HepG2 (cell line): ENCODE results near the gene LMAN2. TPM values are rescaled to one million over a fixed set of nuclear protein-coding genes. Genes with fewer than 3 reads are reported as not detected.

Experiments used
- HDAC2 ChIP-seq: sonication (generic); formaldehyde crosslinking; IDR thresholded peaks from 2 replicates; pipeline ENCODE4 v1.4.0; 2020; ENCODE audit warnings: missing genetic modification reagents
- IKZF4 ChIP-seq: sonication (generic); formaldehyde crosslinking; IDR thresholded peaks from 2 replicates; pipeline ENCODE4 v1.5.1; 2020; ENCODE audit warnings: borderline replicate concordance, mild to moderate bottlenecking, low read depth, missing genetic modification reagents; ENCODE audit errors: not compliant biosample characterization
- ISX ChIP-seq: sonication (generic); formaldehyde crosslinking; conservative IDR thresholded peaks from 2 replicates; pipeline ENCODE4 v1.5.0; 2020; ENCODE audit warnings: missing genetic modification reagents
- JUND ChIP-seq: sonication (generic); formaldehyde crosslinking; IDR thresholded peaks from 2 replicates; pipeline ENCODE4 v1.8.0; 2022; ENCODE audit warnings: mild to moderate bottlenecking, missing genetic modification reagents
- MTA3 ChIP-seq: sonication (generic); formaldehyde crosslinking; IDR thresholded peaks from 2 replicates; pipeline ENCODE4 v1.4.0; 2020; ENCODE audit warnings: missing genetic modification reagents
- MXI1 ChIP-seq: IDR thresholded peaks from 3 replicates; pipeline ENCODE4 v1.6.1; 2012; ENCODE audit warnings: low read depth, low read length, inconsistent platforms, borderline replicate concordance
- PATZ1 ChIP-seq: sonication (generic); formaldehyde crosslinking; IDR thresholded peaks from 2 replicates; pipeline ENCODE4 v1.4.0; 2020; ENCODE audit warnings: missing genetic modification reagents
- PAXIP1 ChIP-seq: sonication (generic); formaldehyde crosslinking; conservative IDR thresholded peaks from 2 replicates; pipeline ENCODE4 v1.4.0; 2020; ENCODE audit warnings: mild to moderate bottlenecking, missing genetic modification reagents, moderate library complexity
- PLSCR1 ChIP-seq: sonication (generic); formaldehyde crosslinking; IDR thresholded peaks from 2 replicates; pipeline ENCODE4 v1.5.0; 2020; ENCODE audit warnings: missing genetic modification reagents, mild to moderate bottlenecking, borderline replicate concordance
- RXRA ChIP-seq: sonication (generic); formaldehyde crosslinking; IDR thresholded peaks from 2 replicates; pipeline ENCODE4 v1.5.1; 2020; ENCODE audit warnings: missing genetic modification reagents
- SAFB2 ChIP-seq: sonication (generic); formaldehyde crosslinking; IDR thresholded peaks from 2 replicates; pipeline ENCODE4 v1.5.1; 2020; ENCODE audit warnings: missing genetic modification reagents, low read depth, mild to moderate bottlenecking, borderline replicate concordance
- SAP130 ChIP-seq: IDR thresholded peaks from 2 replicates; pipeline ENCODE4 v1.6.1; 2016; ENCODE audit warnings: low read depth
- SETDB1 ChIP-seq: sonication (generic); formaldehyde crosslinking; IDR thresholded peaks from 2 replicates; pipeline ENCODE4 v1.5.1; 2020; ENCODE audit warnings: missing genetic modification reagents, mild to moderate bottlenecking, borderline replicate concordance
- SIN3B ChIP-seq: fragments of 150-350 bp; IDR thresholded peaks from 2 replicates; pipeline ENCODE4 v1.6.1; 2014; ENCODE audit warnings: low read length
- SMARCC2 ChIP-seq: fragments of 450-650 bp; IDR thresholded peaks from 2 replicates; pipeline ENCODE4 v1.6.1; 2017; ENCODE audit warnings: antibody characterized with exemption, mild to moderate bottlenecking
- SSRP1 ChIP-seq: IDR thresholded peaks from 2 replicates; pipeline ENCODE4 v1.6.1; 2016; ENCODE audit warnings: control low read depth
- YEATS2 ChIP-seq: sonication (generic); formaldehyde crosslinking; IDR thresholded peaks from 2 replicates; pipeline ENCODE4 v1.4.0; 2020; ENCODE audit warnings: missing genetic modification reagents, borderline replicate concordance
- ZMYM2 ChIP-seq: sonication (generic); formaldehyde crosslinking; IDR thresholded peaks from 2 replicates; pipeline ENCODE4 v1.8.0; 2022; ENCODE audit warnings: mild to moderate bottlenecking, missing genetic modification reagents
- ZNF260 ChIP-seq: sonication (generic); formaldehyde crosslinking; IDR thresholded peaks from 2 replicates; pipeline ENCODE4 v1.4.0; 2020; ENCODE audit warnings: missing genetic modification reagents, low read depth, mild to moderate bottlenecking, borderline replicate concordance
- ZNF331 ChIP-seq: sonication (generic); formaldehyde crosslinking; IDR thresholded peaks from 2 replicates; pipeline ENCODE4 v1.4.0; 2020; ENCODE audit warnings: missing genetic modification reagents
- ZNF335 ChIP-seq: sonication (generic); formaldehyde crosslinking; IDR thresholded peaks from 2 replicates; pipeline ENCODE4 v1.4.0; 2020; ENCODE audit warnings: missing genetic modification reagents
- ZNF598 ChIP-seq: sonication (generic); formaldehyde crosslinking; IDR thresholded peaks from 2 replicates; pipeline ENCODE4 v1.5.1; 2020; ENCODE audit warnings: mild to moderate bottlenecking, missing genetic modification reagents, borderline replicate concordance
- ZZZ3 ChIP-seq: sonication (generic); formaldehyde crosslinking; IDR thresholded peaks from 2 replicates; pipeline ENCODE4 v1.4.0; 2020; ENCODE audit warnings: missing genetic modification reagents, mild to moderate bottlenecking, borderline replicate concordance
- polyA plus RNA-seq, 8 experiments: library from polyadenylated mRNA; depleted of rRNA in 3 of 8; stranded (reverse) in 7 of 8; unstranded in 1 of 8; fragments of >200 nt; fragmentation: Illumina TruSeq in 4 of 8; extraction: Trizol in 4 of 8; gene quantifications; 2 replicates each; pipeline versions ENCODE4 v1.2.1 to v1.2.3, GENCODE V29; 2011 to 2016; ENCODE audit warnings: low read depth in 4 of 8, missing spikeins in 1 of 8, mixed read lengths in 1 of 8; ENCODE audit not compliant: insufficient read depth in 1 of 8
- total RNA-seq, 5 experiments: library from RNA; depleted of rRNA; stranded (reverse); fragments of >200 nt; fragmentation: Illumina TruSeq; extraction: Trizol; gene quantifications; 2 replicates each; pipeline ENCODE4 v1.2.3, GENCODE V29; 2016; ENCODE audit warnings: low read depth in 1 of 5

LMAN2 gene
- total and polyA plus RNA-seq, 2 of the 13 experiments (the other 11 are each of a cell fraction or from before 2014, with no cell fraction given): 191 to 197 TPM

GRCh38 chr5:177390363-177391300 lies 39.2 kb upstream of the LMAN2 start (continued):
- no peak for TF ChIP-seq SETDB1 (CRISPR knock-in tag)
- no peak for TF ChIP-seq IKZF4 (CRISPR knock-in tag)
- no peak for TF ChIP-seq ISX (CRISPR knock-in tag)
- 0 out of 2 replicates have a peak, but pooled peaks have one; percentile 17 for TF ChIP-seq YEATS2 (CRISPR knock-in tag)
- TF ChIP-seq ZZZ3 (CRISPR knock-in tag): no peak
- 0 out of 2 replicates have a peak, but pooled peaks have one; percentile 52 for TF ChIP-seq ZNF331
- TF ChIP-seq PATZ1 (CRISPR knock-in tag): peak; percentile 30; the same call in 1 of the 2 replicates
- no peak for TF ChIP-seq SSRP1 (CRISPR knock-in tag)
- TF ChIP-seq PAXIP1 (CRISPR knock-in tag): no peak
- TF ChIP-seq MTA3 (CRISPR knock-in tag): no peak
- TF ChIP-seq HDAC2: peak; percentile 53; the same call in 1 of the 2 replicates
- no peak for TF ChIP-seq SIN3B
- TF ChIP-seq SAP130 (CRISPR knock-in tag): peak; percentile 74
- TF ChIP-seq ZNF335 (CRISPR knock-in tag): no peak
- no peak for TF ChIP-seq PLSCR1 (CRISPR knock-in tag)
- no peak for TF ChIP-seq SMARCC2
- no peak for TF ChIP-seq JUND
- TF ChIP-seq ZNF260: no peak
- TF ChIP-seq MXI1: peak; percentile 85; the same call in 1 of the 3 replicates
- TF ChIP-seq ZNF598 (CRISPR knock-in tag): no peak
- TF ChIP-seq SAFB2 (CRISPR knock-in tag): peak; percentile 16; the same call in 1 of the 2 replicates
- no peak for TF ChIP-seq ZMYM2 (CRISPR knock-in tag)
- TF ChIP-seq RXRA (CRISPR knock-in tag): no peak
